CD14-positive monocyte (primary cell): ENCODE data around the gene SART3. TPM values are rescaled to one million over a fixed set of nuclear protein-coding genes. Genes with fewer than 3 reads are reported as not detected.

Experiments used
- DNase-seq, 3 donors: peaks; one replicate each; pipeline ENCODE4 v3.0.0-alpha.2; 2011 to 2022
- H2AFZ ChIP-seq: 2 replicates; pipeline ENCODE4 v1.6.0; 2012; ENCODE audit warnings: mild to moderate bottlenecking, low read depth, low read length, inconsistent platforms; ENCODE audit not compliant: insufficient read depth, poor library complexity, severe bottlenecking
- H3K27ac ChIP-seq, 2 donors: 1 replicate in 1 of 2; 2 replicates in 1 of 2; pipeline ENCODE4 v1.5.1; 2012 to 2013; ENCODE audit warnings: low read length in 2 of 2, control low read depth in 1 of 2, inconsistent platforms in 1 of 2, low read depth in 1 of 2, mild to moderate bottlenecking in 1 of 2
- H3K27me3 ChIP-seq, 2 donors: one replicate each; pipeline versions ENCODE4 v1.6.0 to v1.6.1; 2011 to 2013; ENCODE audit warnings: low read length in 2 of 2; ENCODE audit not compliant: control insufficient read depth in 2 of 2, insufficient read depth in 2 of 2
- H3K36me3 ChIP-seq, 2 donors: replicated peaks in 1 of 2; 1 replicate in 1 of 2; 2 replicates in 1 of 2; pipeline versions ENCODE4 v1.5.1 to v1.6.1; 2012 to 2013; ENCODE audit warnings: low read length in 2 of 2, control low read depth in 1 of 2, inconsistent platforms in 1 of 2, mild to moderate bottlenecking in 1 of 2; ENCODE audit not compliant: insufficient read depth in 2 of 2, control insufficient read depth in 1 of 2
- H3K4me1 ChIP-seq, 2 donors: 1 replicate in 1 of 2; 2 replicates in 1 of 2; pipeline versions ENCODE4 v1.5.1 to v1.6.1; 2012 to 2013; ENCODE audit warnings: low read length in 2 of 2, control low read depth in 1 of 2, inconsistent platforms in 1 of 2, mild to moderate bottlenecking in 1 of 2, moderate library complexity in 1 of 2; ENCODE audit not compliant: insufficient read depth in 2 of 2, control insufficient read depth in 1 of 2
- H3K4me2 ChIP-seq: replicated peaks from 2 replicates; pipeline ENCODE3; 2012; ENCODE audit warnings: low read length, moderate library complexity, mild to moderate bottlenecking; ENCODE audit not compliant: poor library complexity, severe bottlenecking; ENCODE audit errors: extremely low read depth
- H3K4me3 ChIP-seq, 3 experiments: fragments of 200-600 bp in 1 of 3; sonication (generic) in 1 of 3; replicated peaks in 1 of 3; 1 replicate in 2 of 3; 2 replicates in 1 of 3; pipeline ENCODE4 v1.5.1; 2011 to 2013; ENCODE audit warnings: low read length in 3 of 3, mild to moderate bottlenecking in 3 of 3, control low read depth in 2 of 3, low read depth in 2 of 3, inconsistent platforms in 1 of 3, moderate library complexity in 1 of 3
- H3K79me2 ChIP-seq: 2 replicates; pipeline ENCODE4 v1.6.0; 2012; ENCODE audit warnings: mild to moderate bottlenecking, control low read depth, inconsistent platforms, low read length, moderate library complexity; ENCODE audit not compliant: insufficient read depth
- H3K9ac ChIP-seq: 2 replicates; pipeline ENCODE4 v1.6.0; 2017; ENCODE audit warnings: low read length, mild to moderate bottlenecking; ENCODE audit not compliant: insufficient read depth, poor library complexity, severe bottlenecking
- H3K9me3 ChIP-seq, 2 donors: replicated peaks in 1 of 2; 1 replicate in 1 of 2; 2 replicates in 1 of 2; pipeline versions ENCODE4 v1.5.1 to v1.6.1; 2012 to 2013; ENCODE audit warnings: low read length in 2 of 2, control low read depth in 1 of 2; ENCODE audit not compliant: control insufficient read depth in 1 of 2, insufficient read depth in 1 of 2
- H4K20me1 ChIP-seq: 2 replicates; pipeline ENCODE4 v1.6.0; 2012; ENCODE audit warnings: mild to moderate bottlenecking, low read length, control low read depth, moderate library complexity; ENCODE audit not compliant: insufficient read depth
- H3K27ac Mint-ChIP-seq, 7 donors: one replicate each; pipeline ENCODE4 v1.8.0; 2020; ENCODE audit warnings: mild to moderate bottlenecking in 7 of 7, mixed read lengths in 7 of 7, moderate library complexity in 6 of 7, inconsistent platforms in 2 of 7
- H3K27me3 Mint-ChIP-seq, 3 donors: one replicate each; pipeline ENCODE4 v1.8.0; 2021 to 2022; ENCODE audit warnings: low read depth in 3 of 3, mild to moderate bottlenecking in 3 of 3, mixed read lengths in 3 of 3, moderate library complexity in 3 of 3, inconsistent platforms in 1 of 3
- H3K36me3 Mint-ChIP-seq, 2 donors: one replicate each; pipeline ENCODE4 v1.8.0; 2020; ENCODE audit warnings: mixed read lengths in 2 of 2, inconsistent platforms in 1 of 2, mild to moderate bottlenecking in 1 of 2
- H3K4me1 Mint-ChIP-seq: one replicate; pipeline ENCODE4 v1.8.0; 2020; ENCODE audit warnings: mild to moderate bottlenecking, mixed read lengths
- H3K4me3 Mint-ChIP-seq, 2 donors: one replicate each; pipeline ENCODE4 v1.8.0; 2020; ENCODE audit warnings: mild to moderate bottlenecking in 2 of 2, mixed read lengths in 2 of 2, moderate library complexity in 1 of 2
- H3K9me3 Mint-ChIP-seq, 7 donors: one replicate each; pipeline ENCODE4 v1.8.0; 2020 to 2022; ENCODE audit warnings: mixed read lengths in 7 of 7, mild to moderate bottlenecking in 6 of 7, moderate library complexity in 6 of 7, inconsistent platforms in 2 of 7
- CTCF ChIP-seq: fragments of 200-600 bp; IDR thresholded peaks from one replicate; pipeline ENCODE4 v1.8.0; 2022; ENCODE audit warnings: antibody characterized with exemption, mild to moderate bottlenecking
- WGBS: methylation state at CpG from one replicate; pipeline ENCODE4 v1.1.5; 2013; ENCODE audit warnings: missing lambda C conversion rate; ENCODE audit not compliant: insufficient coverage; 5-methylcytosine and 5-hydroxymethylcytosine counted together
- intact Hi-C, 2 donors: fragments of 100-400 bp; cut with micrococcal nuclease; formaldehyde crosslinking; loops; one replicate each; pipeline versions ENCODE4 v1.15.0 to v1.15.1; 2023
- polyA plus RNA-seq, 3 donors: library from polyadenylated mRNA; depleted of rRNA in 1 of 3; unstranded in 2 of 3; stranded (reverse) in 1 of 3; fragments of 300-500 nt in 2 of 3; fragments of >200 nt in 1 of 3; fragmentation: Illumina TruSeq in 2 of 3; gene quantifications; 1 replicate in 2 of 3; 2 replicates in 1 of 3; pipeline ENCODE4 v1.2.3, GENCODE V29; 2012 to 2021

SART3 gene
- polyA plus RNA-seq, 3 donors, result 10.3 to 20.9 (median 20.6) TPM

DNA sequence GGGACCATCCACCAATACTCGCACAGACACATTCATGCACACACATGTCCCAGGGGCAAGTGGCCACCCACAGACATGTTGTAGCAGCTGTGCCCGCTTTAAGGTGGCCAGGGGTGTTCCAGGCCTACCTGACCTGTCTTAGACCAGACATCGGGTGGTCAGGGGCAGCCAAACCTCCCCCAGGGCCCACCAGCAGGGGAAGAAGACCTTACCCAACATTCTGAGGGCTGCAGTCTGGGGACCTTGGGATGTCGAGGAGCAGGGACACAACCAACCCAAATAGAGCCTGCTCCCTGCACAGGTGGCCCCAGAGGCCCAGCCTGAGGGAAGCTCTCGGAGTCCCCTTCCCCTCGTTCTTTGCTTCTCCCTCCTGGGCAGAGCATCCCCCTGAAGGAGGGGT lies 38.6 kb upstream of the SART3 start:
- H3K27me3 ChIP-seq, result no peaks in the 10 kb centered on the region

GRCh38 chr12:108598553-108599250 lies 37.7 kb upstream of the SART3 start:
- no peak for TF ChIP-seq CTCF
- Mint-ChIP-seq H3K4me1 (peaks cover 6% of the 10 kb centered on the region), H3K27ac (peak overlapping the region in 2 of 7 donors; percentile 9 to 28), H3K36me3 (no peaks in the 10 kb centered on the region), H3K27me3 (peaks cover 1 to 2% (median 2%) of the 10 kb centered on the region in 3 donors), H3K4me3 (no peak overlapping the region), H3K9me3 (peaks cover 0 to 1% (median 0%) of the 10 kb centered on the region in 7 donors)
- Histone ChIP-seq H3K4me1 (no peaks in the 10 kb centered on the region), H3K36me3 (no peaks in the 10 kb centered on the region), H3K9ac (no peak overlapping the region), H3K9me3 (no peaks in the 10 kb centered on the region), H3K4me3 (no peak overlapping the region), H4K20me1 (no peaks in the 10 kb centered on the region), H3K79me2 (no peaks in the 10 kb centered on the region), H3K27me3 (no peaks in the 10 kb centered on the region), H3K27ac (no peak overlapping the region), H3K4me2 (no peak overlapping the region), H2AFZ (no peak overlapping the region)
- no peak for DNase-seq
- intact Hi-C loops, result no loop called here
- WGBS, result 95% methylated on average over 8 of the region's 11 CpGs

More for the DNA sequence above, 38.6 kb upstream of the SART3 start:
- Histone ChIP-seq H3K4me3 (no peak overlapping the region), H3K4me1 (no peaks in the 10 kb centered on the region), H3K9ac (no peak overlapping the region), H3K9me3 (no peaks in the 10 kb centered on the region), H3K79me2 (no peaks in the 10 kb centered on the region), H2AFZ (no peak overlapping the region), H3K27ac (no peak overlapping the region), H3K36me3 (no peaks in the 10 kb centered on the region), H3K4me2 (no peak overlapping the region), H4K20me1 (no peaks in the 10 kb centered on the region)
- Mint-ChIP-seq H3K9me3 (peaks cover 0 to 1% (median 0%) of the 10 kb centered on the region in 7 donors), H3K27me3 (peaks cover 1 to 2% (median 2%) of the 10 kb centered on the region in 3 donors), H3K4me3 (no peak overlapping the region), H3K4me1 (peaks cover 6% of the 10 kb centered on the region), H3K36me3 (no peaks in the 10 kb centered on the region), H3K27ac (peak overlapping the region in 1 of 7 donors; percentile 28)
- no peak for TF ChIP-seq CTCF
- DNase-seq, result no peak
- WGBS, result 84% methylated on average over 3 of the region's 6 CpGs
- intact Hi-C loops, result no loop called here
